Dermis blood vessel endothelial cell (primary cell): ENCODE results near the gene PPP1R1A. TPM values are rescaled to one million over a fixed set of nuclear protein-coding genes. Genes with fewer than 3 reads are reported as not detected.

Experiments used
- DNase-seq: peaks from one replicate; pipeline ENCODE4 v3.0.0; 2010
- total RNA-seq: library from RNA; depleted of rRNA; stranded (reverse); fragments of >200 nt; gene quantifications from 2 replicates; pipeline ENCODE4 v1.2.3, GENCODE V29; 2014

PPP1R1A gene
- total RNA-seq, 1 donor from 2014 or later, result 0.17 TPM

DNA sequence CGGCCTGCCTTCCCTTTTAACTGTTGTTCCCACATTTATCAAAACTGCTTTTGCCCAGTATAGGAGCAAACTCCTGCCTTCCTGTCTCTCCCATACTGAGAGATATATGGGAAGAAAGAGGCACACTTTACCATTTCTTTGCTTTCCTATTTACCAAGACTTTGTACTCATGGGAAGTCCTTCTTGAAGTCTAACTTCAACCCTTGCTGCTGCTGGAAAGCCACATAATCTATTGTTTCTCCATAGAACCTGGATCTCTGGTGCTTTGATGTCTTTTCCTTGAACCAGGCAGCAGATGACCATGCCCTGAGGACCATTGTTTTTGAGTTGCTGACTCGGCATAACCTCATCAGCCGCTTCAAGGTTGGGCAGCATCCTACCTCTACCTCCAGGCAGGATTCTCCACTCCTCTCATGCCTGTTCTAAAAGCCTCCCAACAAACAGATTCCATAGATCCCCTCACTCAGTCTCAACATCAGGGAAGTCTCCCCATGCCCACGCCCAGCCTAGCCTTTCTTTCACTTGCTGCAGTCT, 18.4 kb downstream of the PPP1R1A start:
- DNase-seq, result no peak

DNA sequence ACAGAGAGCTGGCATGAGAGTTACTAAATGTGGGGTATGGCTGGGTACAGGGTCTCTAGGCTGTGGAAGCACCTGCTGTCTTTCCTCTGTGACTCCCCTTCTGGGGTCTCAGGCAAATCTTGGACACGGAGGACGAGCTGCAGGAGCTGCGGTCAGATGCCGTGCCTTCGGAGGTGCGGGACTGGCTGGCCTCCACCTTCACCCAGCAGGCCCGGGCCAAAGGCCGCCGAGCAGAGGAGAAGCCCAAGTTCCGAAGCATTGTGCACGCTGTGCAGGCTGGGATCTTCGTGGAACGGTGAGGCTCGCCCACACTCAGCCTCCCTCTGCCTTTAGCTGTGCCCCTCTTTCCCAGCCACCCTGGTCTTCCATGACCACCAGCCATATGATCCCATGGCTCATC, 19.4 kb downstream of the PPP1R1A start:
- DNase-seq, result no peak

DNA sequence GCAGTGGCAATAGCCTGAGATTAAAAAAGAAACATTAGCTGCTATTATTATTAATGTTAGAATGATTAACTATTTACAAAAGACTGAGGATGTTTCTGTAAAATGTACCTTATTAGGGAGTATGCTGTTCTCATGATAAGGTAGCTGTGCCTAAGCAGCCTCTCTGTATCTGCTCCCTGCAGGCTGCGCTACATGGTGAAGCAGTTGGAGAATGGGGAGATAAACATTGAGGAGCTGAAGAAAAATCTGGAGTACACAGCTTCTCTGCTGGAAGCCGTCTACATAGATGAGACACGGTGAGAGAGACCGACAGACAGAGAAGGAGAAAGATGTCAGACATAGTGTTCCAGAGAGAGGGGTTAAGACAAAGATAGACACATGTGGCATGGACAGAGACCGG, 21.7 kb downstream of the PPP1R1A start:
- no peak for DNase-seq

DNA sequence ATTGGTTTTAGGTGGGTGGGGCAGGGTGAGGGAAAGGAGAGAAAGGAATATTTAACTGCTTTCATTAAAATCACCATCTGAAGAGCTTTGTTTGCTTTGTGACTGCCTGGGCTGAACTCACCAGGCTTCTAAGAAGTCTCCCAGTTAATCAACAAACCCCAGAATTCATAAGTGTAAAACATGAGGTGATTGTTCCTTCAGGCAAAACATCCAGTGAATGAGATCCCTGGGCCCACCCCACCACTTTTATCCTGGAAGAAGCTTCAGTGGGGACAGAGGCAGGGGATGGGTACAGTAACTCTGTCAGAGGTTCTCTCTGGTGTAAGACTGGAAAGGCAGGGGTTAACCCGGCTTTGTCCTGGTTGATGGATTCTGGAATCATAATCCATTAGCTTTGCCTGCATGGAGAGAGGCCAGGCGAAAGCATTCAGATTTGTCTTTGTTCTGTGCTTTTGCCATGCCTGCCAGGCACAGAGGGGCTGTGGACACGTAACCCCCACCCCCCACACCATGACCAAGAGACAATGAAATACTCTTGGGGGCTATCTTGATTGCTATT, 22.4 kb downstream of the PPP1R1A start:
- DNase-seq, result no peak

DNA sequence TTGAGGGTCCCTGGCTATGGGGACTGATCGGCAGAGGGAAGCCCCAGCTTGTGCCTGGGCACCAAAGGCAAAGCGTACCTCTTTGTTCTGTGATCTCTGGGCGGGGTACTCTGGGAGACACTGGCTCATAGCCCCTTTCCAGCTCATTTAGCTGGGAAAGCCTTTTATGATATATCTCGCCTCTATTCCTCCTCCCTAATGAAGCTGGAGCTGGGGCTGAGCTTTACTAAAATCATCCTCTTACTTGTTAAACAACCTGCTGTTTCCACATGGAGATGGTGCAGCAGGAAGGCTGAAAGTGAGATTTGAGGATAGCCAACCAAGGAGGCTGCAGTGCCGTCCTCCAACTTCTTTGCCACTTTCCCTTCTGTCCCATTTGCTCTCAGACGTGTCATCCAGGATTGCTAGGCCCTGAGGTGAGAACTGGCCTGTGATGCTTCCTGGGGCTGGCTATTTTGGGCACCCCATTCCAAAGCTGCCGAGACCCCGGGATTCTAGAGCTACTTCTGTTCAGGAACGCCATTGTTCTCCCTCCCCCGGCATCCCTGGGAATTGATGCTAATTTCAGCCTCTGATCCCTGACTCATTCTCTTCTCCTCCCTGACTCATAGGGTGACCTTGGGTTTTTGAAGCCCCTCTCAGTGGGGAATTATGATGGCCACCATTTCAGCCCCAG, 23.0 kb downstream of the PPP1R1A start:
- no peak for DNase-seq

DNA sequence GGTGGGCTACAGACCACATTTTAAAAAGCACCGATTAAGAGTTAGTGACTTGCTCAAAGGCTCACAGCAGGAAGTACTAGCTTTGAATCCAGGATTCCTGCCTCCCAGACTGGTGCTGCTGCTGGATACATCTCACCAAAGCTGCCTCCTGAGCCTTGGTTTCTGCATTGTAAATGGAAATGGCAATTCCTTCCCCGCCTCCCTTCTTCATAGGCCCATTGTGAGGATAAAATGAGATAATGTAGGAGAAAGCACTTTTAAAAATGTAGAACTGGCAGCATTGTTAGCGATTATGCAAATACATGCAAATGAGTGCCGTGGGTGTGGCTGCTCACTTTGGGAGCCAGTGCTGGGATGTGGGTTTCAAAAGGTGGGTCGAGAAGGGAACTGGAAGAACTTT, 23.7 kb downstream of the PPP1R1A start:
- no peak for DNase-seq

DNA sequence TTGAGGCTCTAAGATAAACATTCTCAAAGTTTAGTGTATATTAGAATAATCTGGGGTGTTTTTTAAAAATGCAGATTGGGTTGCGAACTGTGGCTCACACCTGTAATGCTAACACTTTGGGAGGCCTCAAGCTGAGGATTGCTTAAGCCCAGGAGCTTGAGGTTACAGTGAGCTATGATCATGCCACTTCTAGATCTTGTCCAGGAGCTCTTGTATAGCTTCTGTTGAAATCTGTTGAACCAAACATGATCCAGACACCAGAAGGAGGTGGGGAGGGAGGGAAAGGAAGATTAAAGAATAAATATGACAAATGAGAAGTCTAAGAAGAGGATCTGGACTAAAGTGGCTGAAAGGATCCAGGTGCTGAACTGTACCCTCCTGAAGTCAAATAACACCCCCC, 24.7 kb downstream of the PPP1R1A start:
- DNase-seq, result no peak

DNA sequence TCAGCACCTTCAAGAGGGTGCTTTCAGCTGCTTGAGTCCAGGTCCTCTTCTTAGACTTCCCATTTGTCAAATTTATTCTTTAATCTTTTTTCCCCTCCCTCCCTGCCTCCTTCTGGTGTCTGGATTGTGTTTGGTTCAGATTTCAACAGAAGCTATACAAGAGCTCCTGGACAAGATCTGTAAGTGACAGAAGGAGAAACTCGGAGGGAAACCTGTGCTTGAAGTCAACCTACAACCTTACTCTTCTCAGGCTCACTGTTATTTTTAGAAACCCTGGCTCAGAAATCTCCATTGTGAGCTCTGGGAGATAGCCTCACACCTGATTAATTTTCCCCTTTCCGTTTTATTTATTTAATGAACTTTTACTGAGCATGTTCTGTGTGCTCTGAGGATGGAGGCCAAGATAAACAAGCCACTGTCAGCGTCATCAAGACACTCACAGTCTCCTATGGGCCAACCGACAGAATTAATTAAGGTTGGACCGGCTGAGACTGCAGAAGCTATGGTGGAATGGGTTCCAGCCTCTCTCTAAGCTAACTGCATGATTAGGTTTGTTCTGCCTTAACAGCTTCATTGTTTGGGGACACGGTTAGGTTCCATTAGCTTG, 25.6 kb downstream of the PPP1R1A start:
- no peak for DNase-seq

DNA sequence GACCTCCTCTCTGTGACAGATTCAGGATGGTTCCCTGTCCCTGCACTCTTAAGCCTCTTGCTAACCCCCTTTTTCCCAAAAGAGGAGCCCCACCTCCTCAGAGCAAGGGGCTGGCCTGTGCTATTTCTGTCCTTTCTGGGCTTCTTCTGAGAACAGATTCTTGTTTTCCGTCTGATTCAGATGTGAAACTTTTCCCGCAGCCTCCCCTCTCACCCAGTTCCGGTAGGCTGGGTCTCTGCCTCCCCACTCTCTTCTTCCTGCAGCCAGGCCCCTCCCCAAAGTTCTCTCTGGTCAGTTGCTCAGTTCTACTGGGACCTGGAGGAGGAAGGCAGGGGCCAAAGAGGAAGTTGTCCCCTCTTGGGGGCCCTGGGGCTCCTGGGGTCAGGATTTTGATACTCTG, 27.3 kb downstream of the PPP1R1A start:
- no peak for DNase-seq

DNA sequence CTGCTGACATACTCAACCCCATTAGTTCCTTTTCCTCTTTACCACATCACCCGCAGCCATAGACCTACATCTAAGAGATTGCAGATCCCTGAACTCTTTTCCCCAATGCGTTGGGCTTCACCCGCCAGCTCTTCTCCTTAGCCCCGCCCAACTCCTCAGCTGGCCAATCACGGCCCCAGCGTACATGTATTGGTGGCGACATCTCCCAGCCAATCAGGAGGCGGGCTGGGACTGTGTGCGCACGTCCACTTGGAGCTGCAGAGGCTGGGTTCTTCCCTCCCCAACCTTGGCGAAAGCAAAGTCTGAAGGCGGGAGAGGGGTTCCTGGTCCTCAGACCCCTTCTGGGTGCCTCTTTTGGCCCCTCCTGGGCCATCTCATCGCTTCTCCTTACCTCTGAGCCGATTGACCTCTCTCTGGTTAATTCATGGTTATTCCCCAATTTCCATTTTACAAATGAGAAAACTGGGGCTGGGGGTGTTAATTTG, 28.0 kb downstream of the PPP1R1A start:
- DNase-seq, result peak; percentile 66

DNA sequence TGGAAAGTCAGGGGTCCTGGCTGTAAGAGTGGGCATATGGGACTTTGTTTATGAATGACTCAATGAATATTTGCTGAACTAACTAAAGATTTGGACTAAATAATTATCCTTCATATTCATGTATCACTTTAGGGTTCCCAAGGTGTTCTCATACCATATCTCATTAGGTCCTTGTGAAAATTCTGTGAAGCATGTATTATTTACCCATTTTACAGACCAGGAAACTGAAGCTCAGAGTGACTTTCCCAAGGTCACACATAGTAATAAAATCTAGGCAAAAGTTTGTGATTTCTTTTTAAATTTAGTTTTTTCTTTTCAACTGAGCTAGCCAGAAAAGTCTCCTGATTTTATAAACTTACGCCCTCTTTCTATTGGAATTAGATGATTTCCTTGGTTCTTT, 29.7 kb downstream of the PPP1R1A start:
- DNase-seq, result no peak

DNA sequence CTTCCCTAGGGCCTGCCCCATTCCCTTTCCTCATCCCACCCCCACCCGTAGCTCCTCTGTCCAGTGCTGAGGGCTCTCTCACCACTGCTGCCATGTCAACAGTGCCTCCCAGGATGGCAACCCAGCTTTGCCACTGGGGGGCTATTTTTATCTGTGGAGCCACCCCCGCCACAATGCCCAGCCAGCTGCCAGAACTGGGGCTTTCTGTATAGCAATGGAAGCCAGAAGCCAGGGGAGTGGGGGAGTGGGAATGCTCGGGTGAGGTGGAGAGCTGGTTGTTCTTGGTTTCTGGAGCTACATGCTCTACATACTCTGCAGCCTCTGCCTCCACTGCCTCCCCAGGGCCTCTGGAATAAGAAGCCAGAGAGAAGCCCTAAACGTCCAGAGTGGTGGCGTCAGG, 30.1 kb downstream of the PPP1R1A start:
- DNase-seq, result no peak

DNA sequence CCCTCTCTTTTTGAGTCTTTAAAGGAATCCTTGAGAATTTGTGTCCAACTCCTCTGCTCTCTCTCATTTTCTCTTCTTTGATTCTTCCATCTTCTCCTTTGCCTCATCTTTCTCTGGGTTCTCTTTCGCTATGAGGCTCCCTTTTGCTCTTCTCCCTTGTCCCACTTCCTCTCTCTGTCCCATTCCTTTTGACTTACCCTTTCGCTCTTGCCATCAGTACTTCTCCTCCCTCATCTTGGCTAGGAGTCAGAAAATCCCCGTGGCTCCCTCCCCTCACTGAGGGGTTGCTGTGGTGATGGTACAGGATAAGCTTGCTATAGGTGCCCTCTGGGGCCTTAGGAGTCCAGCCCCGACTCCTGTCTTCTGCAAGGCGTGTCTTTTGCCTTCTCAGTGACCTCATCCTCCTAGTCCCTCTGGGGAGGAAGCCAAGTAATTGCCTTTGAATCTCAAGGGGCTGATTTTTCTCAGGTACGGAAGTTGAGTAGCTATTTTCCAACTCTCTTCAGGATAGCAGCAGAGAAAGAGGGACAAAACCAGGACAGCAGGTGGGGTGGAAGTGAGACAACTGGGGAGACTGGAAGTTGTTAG, 32.7 kb downstream of the PPP1R1A start:
- no peak for DNase-seq

DNA sequence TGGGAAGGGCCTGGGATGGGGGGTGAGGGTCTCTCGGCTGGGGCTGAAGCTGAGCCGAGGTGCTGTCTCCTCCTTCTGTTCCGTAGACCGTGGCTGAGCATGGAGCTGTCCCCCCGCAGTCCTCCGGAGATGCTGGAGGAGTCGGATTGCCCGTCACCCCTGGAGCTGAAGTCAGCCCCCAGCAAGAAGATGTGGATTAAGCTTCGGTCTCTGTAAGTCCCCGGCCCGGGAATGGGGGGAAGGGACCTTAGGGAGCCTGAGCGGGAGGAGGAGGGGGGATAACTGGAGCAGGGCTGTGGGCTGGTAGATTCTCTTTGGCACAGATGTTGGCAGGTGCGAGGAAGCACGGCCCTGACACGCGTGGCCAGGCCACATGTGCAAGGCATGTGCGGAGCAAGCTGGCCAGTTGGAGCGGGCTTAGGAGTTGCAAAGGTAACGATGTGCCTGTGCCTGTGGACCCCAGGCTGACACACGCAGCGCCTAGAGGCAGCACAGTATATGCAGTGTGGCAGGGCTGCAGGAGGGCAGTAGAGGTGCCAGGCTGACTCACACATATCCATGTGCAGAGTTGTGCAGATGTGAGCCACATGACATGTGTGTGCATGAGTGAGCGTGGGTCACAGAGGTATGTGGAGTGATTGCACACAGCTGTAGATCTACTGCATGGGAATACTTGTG, 38.5 kb downstream of the PPP1R1A start:
- DNase-seq, result no peak

DNA sequence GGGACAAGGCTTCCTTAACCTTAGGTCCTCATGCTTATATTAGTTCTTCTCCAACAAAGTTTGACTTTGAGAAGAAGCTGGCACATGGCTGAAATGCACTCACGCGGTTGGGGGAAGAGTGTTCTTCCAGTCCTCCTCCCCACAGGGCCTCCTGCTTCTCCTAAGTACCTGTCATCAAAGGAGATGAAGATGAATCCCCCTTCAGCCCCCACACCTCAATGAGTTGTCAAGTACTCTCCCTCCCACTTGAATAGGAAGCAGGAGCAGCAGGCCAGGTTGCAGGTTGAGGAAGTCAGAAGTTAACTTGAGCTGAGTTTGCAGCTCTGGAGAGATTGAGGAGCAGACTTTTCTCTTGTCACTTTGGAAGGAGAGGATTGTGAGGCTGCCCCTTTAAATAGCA, 41.9 kb downstream of the PPP1R1A start:
- DNase-seq, result no peak

DNA sequence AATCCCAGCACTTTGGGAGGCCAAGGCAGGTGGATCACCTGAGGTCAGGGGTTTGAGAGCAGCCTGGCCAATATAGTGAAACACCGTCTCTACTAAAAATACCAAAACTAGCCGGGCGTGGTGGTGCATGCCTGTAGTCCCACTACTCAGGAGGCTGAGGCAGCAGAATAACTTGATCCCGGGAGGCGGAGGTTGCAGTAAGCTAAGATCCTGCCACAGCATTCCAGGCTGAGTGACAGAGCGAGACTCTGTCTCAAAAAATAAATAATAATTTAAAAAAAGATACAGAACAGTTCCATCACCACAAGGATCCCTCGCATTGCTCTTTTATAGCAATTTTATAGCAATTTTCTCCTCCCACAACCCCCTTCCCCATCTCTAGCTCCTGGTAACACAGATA, 43.7 kb downstream of the PPP1R1A start:
- DNase-seq, result no peak

DNA sequence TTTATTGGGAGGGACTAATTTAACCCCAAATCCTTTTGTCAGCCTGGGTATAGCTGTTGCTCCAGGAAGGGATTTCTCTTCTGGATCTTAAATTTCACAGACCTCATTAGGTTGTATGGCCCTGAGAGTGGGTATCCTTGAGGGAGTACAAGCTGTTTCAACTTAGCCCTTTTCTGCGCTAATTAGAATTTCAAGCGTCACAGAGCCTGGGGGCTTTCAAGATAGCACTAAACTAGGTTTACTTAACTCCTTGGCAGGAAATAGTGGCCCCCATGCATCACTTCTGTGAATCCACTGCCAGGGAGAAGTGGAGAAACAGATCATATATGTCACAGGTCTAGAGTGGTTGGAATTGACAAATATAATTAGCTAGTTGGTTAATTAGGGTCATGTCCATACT, 44.9 kb downstream of the PPP1R1A start:
- DNase-seq, result no peak

DNA sequence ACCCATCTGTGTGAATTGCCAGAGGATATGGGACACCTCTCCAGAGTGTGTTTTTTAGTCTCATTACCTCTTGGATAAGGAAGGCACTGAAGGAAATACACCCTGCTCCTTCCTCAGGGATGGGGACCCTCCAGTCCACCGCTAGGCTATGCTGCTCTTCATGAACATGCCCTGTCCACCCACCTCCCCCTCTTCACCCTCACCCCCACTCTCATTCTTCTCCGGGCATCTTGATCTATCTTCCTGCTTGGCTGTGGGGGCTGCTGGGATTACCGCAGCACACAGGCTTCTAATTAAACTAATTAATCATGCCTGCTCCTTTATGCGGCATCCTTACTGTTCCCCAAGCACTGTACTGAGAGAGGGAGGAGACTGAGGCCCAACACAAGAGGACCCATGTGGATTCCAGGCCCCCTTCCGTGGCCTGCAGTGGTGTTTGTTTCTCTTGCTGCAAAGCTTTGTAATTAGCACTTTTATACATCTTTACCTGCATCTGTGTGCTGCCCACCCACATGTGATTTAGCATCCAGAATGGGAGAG, 46.6 kb downstream of the PPP1R1A start:
- no peak for DNase-seq

DNA sequence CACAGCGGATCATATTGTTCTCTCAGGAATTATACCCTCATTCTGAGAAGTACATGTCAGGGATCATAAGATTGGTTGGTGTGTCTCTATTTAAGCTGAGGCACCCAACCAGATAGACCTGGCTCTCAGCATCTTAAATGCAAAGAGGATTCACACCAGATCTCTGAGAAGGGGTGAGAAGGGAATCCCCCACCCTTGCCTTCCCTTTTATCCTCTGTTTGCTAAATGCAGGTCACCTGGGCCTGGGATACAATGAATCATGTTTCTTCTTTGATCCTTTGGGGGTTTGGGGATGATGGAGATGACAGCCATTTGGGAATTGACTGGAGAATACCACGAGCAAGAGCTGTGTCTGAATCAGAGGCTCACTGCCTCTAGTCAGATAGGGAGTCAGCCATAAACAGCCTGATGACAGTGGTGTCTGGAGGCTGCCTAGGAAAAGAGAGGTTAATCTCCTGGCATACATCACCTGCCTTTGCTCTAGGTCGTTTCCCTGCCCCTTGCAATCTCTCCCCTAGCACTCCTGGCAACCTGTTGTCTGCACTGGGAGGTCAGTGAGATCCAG, 50.2 kb downstream of the PPP1R1A start:
- no peak for DNase-seq

DNA sequence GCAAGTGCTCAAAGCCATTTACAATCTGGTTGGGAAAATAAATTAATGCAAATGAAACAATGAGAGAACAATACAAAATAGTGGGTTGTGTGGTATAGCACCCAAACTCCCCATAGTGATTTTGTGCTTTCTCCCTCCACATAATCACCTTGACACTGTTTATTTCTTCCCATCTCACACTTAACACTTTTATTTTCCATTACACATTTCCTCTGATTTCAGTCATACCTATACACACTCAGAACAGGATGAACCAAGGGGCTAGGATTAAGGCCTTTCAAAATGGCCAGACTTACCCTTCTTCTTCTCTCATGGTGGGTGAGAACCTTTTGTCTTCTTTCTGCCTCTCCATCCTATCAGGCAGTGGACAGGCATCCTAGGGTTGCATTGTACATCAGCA, 53.0 kb downstream of the PPP1R1A start:
- no peak for DNase-seq

DNA sequence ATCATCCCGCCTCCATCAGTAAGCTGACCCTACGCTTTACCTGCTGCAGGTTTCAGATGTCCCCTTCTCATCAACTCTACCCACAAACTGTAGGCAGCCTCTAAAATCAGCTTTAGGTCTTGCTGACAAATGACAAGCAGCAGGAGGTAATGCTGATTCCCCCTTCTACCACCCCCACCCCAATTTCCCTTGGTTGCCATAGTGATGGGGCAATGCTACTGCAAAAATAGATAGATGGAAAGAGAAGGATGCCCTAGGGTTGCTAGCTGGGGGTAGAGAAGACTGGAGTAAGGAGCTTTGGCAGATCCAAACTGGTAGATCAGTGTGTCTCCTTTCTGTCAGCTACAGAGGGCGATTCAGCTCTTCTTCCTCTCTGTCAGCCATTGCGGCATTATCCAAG, 58.9 kb downstream of the PPP1R1A start:
- no peak for DNase-seq
